ENCODE results near the gene ZNF579.
"Not testable (repeated sequence)": the region's sequence is repeated elsewhere in the genome, so short reads cannot be mapped to it uniquely, and the experiment has no call there.

Gene ZNF579

DNA sequence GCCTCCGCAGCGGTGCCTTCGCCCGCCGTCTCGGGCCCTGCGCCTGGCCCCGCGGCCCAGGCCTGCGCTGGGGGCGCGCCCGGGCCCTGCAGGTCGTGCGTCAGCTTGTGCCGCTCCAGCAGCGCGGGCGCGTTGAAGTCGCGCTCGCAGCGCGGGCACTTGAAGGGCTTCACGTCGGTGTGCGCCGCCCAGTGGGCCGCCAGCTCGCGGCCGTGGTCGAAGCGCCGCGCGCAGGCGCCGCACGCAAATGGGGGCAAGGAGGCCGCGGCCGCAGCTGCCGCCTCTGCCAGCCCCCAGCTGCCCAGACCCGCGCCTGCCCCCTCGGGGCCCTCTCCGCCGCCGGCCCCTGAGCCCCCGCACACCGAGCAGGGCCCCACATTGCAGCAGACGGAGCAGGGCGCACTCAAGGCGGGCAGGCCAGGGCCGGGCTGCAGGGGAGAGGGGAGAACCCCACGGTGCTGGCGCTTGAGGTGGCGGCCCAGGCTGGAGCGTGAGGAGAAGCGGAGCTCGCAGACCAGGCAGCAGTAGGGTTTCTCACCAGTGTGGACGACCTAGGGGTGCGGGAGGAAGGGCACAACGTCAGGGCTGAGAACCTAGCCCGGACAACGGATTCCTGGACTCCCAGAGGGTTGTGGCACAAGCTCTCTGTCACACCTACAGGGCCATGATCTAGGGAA is 12.6 kb upstream of the ZNF579 start:
- no peak for DNase-seq

DNA sequence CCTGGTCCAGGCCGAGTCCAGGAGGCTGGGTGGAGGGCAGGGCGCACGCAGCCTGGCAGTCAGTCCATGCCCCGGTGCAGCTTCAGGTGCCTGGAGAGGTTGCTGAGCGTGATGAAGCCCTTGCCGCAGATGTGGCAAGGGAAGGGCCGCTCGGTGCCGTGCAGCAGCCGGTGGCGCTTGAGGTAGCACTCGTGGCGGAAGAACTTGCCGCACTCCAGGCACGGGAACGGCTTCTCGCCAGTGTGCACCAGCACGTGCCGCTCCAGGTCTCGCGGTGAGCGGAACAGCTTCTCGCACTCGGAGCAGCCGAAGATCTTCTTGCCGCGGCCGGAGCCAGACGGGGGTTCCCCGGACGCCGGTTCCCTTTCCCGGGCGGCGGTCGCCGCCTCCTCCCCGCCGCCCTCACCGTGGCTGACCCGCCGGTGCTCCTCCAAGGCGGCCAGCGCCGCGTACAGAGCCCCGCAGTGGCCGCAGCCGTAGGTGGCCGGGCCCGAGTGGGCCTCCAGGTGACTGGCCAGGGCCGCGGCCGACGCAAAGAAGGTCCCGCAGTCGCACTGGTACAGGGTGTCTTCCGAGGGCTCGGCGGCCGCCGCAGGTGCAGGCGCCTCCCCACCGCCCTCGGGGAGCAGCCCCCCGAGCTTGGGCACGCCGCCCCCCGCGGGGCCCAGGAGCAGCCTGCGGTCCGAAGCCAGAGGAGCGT is 11.9 kb upstream of the ZNF579 start:
- DNase-seq: no peak

DNA sequence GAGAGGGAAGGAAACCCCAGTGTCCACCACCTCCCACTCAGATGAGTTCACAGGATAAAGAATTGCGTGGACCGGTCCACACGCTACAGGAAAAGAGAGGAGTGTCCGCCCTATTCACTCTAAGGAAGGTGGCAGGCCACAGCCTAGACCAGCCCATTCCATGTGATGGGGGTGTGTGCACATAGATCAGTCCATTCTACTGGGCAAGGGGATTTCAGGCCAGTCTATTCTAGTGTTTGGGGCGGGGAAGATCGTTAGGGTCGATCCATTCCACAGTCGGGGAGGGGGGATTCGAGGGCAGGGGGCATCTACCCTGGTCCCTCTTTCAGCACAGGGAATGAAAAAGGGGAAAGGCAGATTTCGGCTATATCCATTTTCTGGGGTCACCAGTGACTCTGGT is 10.9 kb upstream of the ZNF579 start:
- no peak for DNase-seq

DNA sequence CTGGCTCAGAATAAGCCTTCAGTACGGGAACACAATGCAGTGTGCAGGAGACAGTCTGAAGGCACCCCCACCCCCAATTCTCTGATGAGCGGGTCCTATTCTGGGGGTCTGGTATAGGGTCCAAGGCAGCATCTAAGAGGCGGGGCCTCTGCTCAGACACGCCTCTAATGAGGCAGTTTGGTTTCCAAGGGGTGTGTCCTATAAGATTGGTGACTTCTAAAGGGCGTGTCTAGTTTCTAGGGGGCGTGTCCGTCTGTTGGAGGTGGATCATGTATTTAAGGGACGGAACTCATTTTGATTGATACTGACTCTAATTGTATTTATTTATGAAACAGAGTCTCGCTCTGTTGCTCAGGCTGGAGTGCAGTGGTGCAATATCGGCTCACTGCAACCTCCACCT is 10.0 kb upstream of the ZNF579 start:
- DNase-seq: no peak

DNA sequence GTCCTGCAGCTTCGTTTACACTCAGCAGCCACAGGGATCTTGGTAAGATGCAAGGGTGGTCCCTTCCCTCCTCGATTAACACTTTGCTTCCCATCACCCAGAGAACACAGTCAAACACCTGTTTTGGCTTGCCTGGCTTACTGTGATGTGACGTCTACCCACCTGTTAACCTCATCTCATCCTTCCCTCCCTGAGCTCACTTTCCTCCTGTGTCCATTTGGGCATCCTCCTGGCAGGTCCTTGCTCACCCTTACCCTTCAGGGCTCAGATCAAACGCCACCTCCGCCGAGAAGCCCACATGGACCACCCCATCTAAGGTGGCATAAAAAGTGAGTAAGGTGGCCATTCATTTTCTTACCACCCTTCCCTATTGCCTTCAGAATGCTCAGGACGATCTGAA is 9.5 kb upstream of the ZNF579 start:
- no peak for DNase-seq

DNA sequence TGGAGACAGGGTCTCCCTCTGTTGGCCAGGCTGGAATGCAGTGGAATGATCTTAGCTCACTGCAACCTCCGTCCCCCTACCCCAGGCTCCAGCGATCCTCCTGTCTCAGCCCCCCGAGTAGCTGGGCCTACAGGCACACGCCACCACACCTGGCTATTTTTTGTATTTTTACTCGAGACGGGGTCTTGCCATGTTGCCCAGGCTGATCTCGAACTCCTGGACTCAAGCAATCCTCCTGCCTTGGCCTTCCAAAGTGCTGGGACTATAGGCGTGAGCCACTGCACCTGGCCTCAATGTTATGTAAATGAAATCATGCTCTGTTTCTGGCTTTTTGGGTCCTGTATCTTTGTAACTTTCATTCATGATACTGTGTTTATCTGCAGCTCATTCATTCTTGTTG is 8.1 kb upstream of the ZNF579 start:
- no peak for DNase-seq

DNA sequence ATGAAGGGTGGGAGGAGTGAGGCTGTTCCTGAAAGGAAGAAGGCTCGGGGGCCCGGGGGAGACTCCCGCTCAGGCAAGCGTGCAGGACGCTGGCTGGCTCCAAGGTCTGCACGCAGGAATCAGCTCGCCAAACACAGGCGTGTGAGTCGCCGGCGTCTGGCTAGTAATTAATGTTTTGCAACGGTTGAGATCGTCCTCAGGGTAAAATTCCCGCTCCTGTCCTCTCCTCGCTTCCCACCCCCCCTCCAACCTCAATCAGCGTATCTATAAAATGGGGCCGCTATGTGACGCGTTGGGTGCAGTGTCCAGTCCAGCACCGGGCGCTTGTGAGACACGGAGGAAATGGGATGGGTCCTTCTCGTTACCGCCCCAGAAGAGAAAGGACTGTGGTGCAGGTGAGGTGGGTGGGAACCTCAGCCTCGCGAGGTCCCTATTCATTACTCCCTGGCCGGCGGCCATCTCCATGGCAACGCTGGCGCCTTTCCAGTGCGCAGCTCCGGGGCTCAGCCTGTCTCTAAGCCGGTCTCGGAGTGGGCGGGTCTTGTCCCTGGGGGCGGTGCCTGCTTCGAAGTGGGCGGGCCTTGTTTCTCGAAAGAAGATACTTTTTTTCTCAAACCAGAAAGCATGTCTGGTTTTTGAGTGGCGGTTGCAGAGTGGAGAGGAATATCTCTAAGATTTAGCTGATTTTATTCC is 6.5 kb upstream of the ZNF579 start:
- peak; percentile 90 for DNase-seq

DNA sequence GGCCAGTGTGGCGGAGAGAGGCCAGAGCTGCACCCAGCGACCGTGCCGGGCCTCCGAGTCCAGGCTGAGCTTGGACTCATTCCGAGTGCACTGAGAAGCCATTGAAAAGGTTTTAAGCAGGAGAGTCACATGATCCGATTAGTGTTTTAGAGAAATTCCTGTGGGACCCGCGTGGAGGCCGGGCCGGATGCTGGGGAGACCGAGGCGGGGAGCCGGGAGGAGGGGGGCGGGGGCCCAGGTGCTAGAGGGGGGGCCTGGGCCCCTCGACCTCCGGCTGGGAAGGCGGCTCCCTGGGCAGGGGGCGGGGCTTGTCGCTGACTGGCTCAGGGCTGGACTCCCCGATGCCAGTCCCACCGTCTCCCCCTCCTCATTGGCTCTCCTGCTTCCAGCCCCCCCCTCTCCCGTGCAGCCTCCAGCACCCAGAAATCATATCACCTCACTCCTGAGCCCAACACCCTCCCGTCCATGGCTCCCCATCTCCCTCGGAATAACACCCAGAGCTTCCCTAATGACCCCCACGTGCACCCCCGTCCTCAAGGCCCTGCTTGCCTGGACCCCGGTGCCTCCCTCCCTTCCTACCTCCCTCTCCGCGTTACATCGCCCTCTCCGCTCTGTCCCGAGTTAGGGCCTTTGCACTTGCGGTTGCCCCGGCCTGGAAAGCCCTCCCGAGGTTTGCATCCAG is 5.2 kb upstream of the ZNF579 start:
- no peak for DNase-seq

DNA sequence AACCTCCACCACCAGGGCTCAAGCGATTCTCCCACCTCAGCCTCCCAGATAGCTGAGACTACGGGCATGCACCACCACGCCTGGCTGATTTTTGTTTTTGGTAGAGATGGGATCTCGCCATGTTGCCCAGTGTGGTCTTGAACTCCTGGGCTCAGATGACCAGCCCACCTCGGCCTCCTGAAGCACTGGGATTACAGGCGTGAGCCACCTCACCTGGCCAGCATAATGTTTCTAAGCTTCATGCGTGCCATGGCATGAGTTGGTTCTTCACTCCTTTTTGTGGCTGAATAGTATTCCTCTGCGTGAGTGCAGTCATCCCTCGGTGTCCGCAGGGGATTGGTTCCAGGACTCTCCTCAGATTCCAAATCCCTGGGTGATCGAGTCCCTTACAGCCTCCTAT is 4.2 kb upstream of the ZNF579 start:
- no peak for DNase-seq

DNA sequence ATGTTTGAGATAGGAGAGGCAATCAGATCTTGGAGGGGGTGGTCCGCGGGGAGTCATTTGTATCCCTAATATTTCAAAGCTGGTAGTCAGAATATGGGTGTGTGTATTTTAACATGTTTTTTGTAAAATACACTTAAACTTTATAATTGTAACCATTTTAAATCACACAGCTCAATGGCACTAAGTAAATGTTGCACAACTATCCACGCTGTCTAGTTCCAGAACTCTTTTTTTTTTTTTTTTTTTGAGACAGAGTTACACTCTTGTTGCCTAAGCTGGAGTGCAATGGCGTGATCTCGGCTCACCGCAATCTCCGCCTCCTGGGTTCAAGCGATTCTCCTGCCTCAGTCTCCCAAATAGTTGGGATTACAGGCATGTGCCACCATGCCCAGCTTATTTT is 3.2 kb upstream of the ZNF579 start:
- DNase-seq: not testable (repeated sequence)

DNA sequence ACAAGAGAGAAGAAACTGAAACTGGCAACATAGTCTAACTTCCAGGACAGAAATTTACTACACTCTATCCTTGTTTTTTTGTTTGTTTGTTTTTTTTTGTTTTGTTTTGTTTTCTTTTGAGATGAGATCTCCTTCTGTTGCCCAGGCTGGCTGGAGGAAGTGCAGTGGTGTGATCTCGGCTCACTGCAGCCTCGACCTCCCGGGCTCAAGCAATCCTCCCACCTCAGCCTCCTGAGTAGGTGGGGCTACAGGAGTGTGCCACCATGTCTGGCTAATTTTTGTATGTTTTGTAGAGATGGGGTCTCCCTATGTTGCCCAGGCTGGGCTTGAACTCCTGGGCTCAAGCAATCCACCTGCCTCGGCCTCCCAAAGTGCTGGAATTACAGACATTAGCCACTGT is 1.6 kb upstream of the ZNF579 start:
- not testable (repeated sequence) for DNase-seq

DNA sequence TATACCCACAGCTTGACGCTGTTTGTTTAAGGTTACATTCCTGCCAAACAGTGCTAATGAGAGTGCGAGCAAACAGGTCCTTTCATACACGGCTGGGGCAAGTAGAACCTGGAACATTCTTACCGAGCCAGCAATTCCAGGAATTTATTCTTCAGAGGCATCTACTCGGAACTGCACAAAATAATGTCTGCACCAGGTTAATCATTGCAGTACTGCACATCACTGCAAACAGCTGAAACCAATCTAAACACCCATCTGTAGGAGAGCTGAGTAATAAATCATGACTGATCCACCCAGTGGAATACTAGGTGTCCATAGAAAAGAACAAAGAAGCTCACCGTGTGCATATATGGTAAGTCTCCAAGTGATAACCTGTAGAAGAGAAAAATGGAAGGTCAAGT is 1.2 kb upstream of the ZNF579 start:
- DNase-seq: no peak

DNA sequence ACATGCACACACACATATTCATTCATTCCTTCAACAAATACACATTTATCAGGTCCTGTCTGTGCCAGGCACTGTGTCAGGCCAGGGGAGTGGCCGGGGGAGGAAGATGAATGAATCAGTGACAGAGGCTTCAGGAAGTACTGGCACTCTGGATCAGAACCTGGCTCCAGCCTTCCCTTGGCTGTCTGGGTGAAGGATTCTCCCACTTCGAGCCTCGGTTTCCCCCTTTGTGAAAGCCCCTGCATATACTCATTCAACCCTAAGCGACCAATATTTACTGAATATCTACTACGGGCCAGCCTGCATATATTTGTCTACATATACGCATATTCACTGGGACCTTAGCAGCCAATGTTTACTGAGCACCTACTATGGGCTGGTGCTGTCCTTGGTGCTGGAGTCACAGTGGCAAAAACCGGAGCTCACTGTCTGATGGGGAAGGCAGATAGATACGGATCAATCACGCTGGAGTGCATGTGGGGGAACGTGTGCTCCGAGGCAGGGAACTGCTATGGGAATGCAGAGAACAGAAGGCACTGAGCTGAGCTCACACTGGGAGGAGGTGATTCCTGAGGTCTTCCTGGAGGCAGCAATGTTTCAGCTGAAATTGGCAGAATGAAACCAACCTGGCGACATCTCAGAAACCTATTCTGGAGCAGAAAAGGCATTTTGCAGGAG is 636 bp upstream of the ZNF579 start:
- DNase-seq: no peak

DNA sequence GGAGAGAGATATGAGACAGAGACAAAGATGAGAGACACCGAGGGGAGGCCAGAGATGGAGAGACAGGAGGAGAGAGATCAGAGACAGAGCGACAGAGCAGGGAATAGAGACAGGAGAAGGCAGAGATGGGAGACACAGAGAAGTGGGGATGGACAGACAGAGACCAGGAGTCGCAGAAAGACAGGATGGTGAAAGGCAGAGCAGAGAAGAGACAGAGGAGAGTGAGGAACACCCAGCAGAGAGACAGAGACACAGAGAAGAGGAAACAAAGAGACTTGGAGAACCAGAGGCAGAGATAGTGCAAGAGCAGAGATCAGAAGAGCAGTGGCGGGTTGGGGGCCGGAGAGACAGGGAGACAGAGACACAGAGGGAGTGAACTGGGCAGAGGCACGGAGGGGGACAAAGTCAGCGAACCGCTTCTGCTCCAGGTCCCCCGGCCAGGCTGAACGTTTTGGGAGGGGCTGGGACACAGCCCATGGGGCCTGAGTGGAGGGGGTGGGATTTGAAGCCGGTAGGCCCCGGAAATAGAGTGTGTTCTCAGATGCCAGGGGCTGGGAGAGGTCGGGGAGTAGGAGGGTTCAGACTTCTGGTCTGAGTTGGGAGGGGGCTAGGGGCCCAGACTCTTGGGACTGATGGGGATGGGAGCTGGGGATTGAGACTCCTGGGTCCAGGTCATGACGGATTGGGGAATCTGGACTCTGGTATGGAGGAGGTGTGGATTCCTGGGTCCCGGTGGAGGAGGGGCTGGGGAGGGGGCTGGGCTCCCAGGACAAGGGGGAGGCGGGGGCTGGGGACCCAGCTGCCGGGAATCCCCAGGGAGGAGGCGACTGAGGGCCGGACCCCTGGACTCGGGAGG is 654 bp downstream of the ZNF579 start:
- no peak for DNase-seq

DNA sequence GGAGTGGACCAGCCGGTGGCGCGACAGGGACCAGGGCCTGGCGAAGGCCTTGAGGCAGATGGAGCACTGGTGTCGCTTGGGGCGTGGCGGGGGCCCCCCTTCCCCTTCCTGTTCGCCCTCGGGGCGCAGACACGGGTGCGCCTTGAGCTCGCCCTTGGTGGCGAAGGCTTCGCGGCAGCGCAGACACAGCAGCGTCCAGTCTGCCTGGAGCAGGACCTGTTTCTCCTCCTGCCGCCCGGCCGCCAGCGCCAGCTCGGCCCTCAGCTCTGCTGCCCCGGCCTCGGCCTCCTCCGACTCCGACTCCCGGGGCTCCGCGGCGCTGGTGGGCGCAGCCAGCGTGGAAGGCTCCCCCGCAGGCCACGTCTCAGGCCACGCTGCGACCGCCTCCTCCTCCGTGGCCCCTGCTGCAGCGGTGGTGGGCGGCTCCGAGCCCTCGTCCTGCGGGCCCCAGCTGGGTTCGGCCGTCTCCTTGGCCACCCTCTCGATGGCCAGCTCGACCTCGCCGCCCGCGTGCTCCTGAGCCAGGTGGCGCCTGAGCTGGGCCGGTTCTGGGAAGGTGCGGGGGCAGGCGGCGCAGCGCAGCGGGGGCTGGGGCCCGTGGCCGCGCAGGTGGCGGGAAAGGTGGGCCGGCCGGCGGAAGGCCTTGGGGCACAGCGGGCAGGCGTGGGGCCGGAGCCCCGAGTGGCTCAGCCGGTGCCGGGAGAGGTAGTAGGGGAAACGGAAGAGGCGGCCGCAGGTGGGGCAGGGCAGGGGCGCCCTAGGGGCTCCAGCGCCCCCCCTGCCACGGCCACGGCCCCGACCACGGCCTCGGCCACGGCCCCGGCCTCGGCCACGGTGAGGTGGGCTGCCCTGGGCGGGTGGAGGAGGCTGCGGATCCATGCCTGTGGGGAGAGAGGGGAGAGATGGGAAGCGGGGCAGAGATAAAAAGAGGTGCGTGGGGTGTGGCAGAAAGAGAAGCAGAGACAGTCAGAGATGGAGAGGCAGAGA is 1.6 kb downstream of the ZNF579 start:
- no peak for DNase-seq

DNA sequence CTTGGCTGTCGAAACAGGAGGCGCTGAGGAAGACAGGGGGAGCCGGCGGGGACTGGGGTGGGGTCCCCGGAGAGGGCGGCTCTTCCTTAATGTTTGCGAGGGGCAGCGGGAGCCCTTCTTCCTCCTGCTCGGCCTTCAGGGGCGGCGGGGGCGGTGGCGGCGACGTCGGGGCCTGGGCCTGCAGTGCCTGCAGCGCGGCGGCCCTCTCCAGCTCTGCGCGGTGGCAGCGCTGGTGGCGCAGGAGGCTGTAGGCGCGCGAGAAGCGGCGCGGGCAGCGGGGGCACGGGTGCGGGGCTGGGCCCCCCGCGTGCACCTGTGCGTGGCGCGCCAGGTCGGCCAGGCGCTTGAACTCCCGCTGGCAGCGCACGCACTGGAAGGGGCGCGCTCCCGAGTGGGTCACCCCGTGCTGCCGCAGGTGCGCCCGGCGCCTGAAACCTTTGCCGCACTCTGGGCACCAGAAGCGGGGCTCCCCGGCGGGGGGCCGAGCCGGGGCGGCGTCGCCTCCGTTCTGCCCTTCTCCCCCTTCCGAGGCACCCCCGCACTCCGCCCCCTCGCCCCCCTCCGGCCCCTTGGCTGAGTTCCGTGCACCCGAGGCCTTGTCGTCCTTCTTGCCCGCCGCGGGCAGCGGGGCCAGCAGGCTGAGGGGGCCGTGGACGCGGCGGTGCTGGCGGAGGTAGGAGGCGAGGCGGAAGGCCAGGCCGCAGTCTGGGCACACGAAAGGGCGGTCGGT is 2.5 kb downstream of the ZNF579 start:
- no peak for DNase-seq

DNA sequence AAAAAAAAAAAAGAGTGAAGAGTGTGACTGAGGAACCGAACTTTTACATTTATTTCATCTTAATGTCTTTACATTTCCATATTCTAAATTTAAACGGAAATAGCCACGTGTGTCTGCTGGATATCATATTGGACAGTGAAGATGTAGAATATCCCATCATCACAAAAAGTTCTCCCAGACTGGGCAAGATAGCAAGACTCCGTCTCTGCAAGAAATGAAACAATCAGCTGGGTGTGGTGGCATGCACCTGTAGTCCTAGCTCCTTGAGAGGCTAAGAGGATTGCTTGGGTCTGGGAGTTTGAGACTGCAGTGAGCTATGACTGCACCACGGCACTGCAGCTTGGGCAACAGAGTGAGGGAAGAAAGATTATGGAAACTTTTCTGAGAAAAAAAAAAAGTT is 3.9 kb downstream of the ZNF579 start:
- DNase-seq: no peak

DNA sequence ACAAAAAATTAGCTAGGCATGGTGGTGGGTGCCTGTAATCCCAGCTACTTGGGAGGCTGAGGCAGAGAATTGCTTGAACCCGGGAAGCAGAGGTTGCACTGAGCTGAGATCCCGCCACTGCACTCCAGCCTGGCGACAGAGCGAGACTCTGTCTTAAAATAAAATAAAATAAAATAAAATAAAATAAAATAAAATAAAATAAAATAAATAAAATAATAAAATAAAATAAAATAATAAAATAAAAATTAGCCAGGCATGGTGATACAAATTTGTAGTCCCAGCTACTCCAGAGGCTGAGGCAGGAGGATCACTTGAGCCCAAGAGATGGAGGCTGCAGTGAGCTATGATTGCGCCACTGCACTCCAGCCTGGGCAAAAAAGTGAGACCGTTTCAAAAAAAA is 6.7 kb downstream of the ZNF579 start:
- not testable (repeated sequence) for DNase-seq

DNA sequence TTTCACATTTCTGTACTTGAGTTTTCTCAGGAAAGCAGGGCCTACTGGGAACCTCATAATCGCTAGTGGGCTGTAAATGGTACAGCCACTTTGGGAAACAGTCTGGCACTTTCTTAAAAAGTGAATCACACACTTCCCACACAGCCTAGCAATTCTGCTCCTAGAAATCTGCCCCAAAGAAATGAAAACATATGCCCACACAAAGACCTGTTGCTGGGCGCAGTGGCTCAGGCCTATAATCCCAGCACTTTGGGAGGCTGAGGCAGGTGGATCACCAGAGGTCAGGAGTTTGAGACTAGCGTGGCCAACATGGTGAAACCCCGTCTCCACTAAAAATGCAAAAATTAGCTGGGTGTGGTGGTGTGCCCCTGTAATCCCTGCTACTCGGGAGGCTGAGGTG is 11.2 kb downstream of the ZNF579 start:
- not testable (repeated sequence) for DNase-seq

DNA sequence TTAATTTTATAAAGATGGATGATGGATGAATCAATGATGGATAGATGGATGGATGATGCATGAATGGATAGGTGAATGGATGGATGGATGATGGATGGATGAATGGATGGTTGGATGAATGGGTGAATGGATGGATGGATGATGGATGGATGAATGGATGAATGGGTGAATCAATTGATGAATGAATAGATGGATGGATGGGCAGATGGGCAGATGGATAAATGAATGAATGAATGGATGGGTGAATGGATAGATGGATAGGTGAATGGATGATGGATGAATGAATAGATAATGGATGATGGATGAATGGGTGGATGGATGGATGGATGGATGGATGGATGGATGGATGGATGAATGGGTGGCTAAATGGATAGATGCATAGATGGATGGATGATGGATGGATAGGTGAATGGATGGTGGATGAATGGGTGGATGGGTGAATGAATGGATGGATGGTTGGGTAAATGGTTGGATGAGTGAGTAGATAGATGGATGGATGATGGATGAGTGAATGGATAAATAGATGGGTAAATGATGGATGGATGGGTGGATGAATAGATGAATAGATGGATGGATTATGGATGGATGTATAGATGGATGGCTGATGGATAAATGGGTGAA is 12.8 kb downstream of the ZNF579 start:
- DNase-seq: no peak
